H1 (cell line): ENCODE results near the gene HOXD10. TPM values are rescaled to one million over a fixed set of nuclear protein-coding genes. Genes with fewer than 3 reads are reported as not detected.

Source experiments
- CTCF ChIA-PET: fragments of 300-600 bp; sonication (Branson Sonifier 250); formaldehyde crosslinking; loops from one replicate; lab custom pipeline; 2021; ENCODE audit not compliant: partially characterized antibody; lab: Charles Lee
- POLR2A ChIA-PET: fragments of 300-600 bp; sonication (Branson Sonifier 250); formaldehyde crosslinking; loops from one replicate; lab custom pipeline; 2021; ENCODE audit warnings: inconsistent platforms; ENCODE audit not compliant: partially characterized antibody; lab: Charles Lee
- DNase-seq, 2 experiments: peaks; one replicate each; pipeline versions ENCODE4 v3.0.0 to v3.0.0-alpha.2; 2010 to 2022; ENCODE audit warnings: low spot score in 2 of 2, low read depth in 1 of 2, mixed read lengths in 1 of 2
- FAIRE-seq: peaks from 2 replicates; lab custom pipeline; 2011; peaks lifted over from hg19 to GRCh38; lab: Jason Lieb, UNC
- H2AFZ ChIP-seq: 2 replicates; pipeline ENCODE4 v1.8.1; 2012; ENCODE audit warnings: low read length, inconsistent platforms
- H2AK5ac ChIP-seq: 2 replicates; pipeline ENCODE4 v1.6.1; 2013; ENCODE audit warnings: low read depth, low read length
- H2BK120ac ChIP-seq: replicated peaks from 2 replicates; pipeline ENCODE3; 2013; ENCODE audit warnings: low read depth, low read length, inconsistent platforms
- H2BK12ac ChIP-seq: 2 replicates; pipeline ENCODE4 v1.6.1; 2013; ENCODE audit warnings: low read depth, low read length
- H2BK15ac ChIP-seq: 2 replicates; pipeline ENCODE4 v1.6.1; 2013; ENCODE audit warnings: low read length
- H2BK20ac ChIP-seq: 2 replicates; pipeline ENCODE4 v1.6.1; 2013; ENCODE audit warnings: low read length
- H2BK5ac ChIP-seq: 2 replicates; pipeline ENCODE4 v1.6.1; 2013; ENCODE audit warnings: low read depth, low read length
- H3K14ac ChIP-seq: 2 replicates; pipeline ENCODE4 v1.6.1; 2013; ENCODE audit warnings: inconsistent platforms; ENCODE audit not compliant: insufficient read length
- H3K18ac ChIP-seq: 2 replicates; pipeline ENCODE4 v1.6.1; 2013; ENCODE audit warnings: low read length; ENCODE audit errors: extremely low read depth
- H3K23ac ChIP-seq: 2 replicates; pipeline ENCODE4 v1.6.1; 2013; ENCODE audit warnings: inconsistent platforms; ENCODE audit not compliant: insufficient read length
- H3K23me2 ChIP-seq: 2 replicates; pipeline ENCODE4 v1.6.1; 2013; ENCODE audit warnings: low read depth, low read length
- H3K27ac ChIP-seq: 2 replicates; pipeline ENCODE4 v1.6.1; 2011; ENCODE audit warnings: low read depth, low read length, inconsistent platforms
- H3K27me3 ChIP-seq, 4 experiments: replicated peaks in 1 of 4; 1 replicate in 1 of 4; 2 replicates in 3 of 4; pipeline versions ENCODE4 v1.6.1 to v1.8.1; 2011 to 2013; ENCODE audit warnings: low read length in 3 of 4, mild to moderate bottlenecking in 3 of 4, inconsistent platforms in 2 of 4, mixed read lengths in 2 of 4, moderate library complexity in 1 of 4; ENCODE audit not compliant: control insufficient read depth in 3 of 4, insufficient read depth in 3 of 4; ENCODE audit errors: extremely low read depth in 1 of 4
- H3K36me3 ChIP-seq, 4 experiments: 2 replicates each; pipeline versions ENCODE4 v1.6.1 to v1.8.1; 2011 to 2013; ENCODE audit warnings: mild to moderate bottlenecking in 4 of 4, low read length in 3 of 4, moderate library complexity in 2 of 4, control low read depth in 1 of 4, inconsistent platforms in 1 of 4; ENCODE audit not compliant: insufficient read depth in 4 of 4, control insufficient read depth in 2 of 4
- H3K4ac ChIP-seq: replicated peaks from 2 replicates; pipeline ENCODE3; 2013; ENCODE audit warnings: low read length, low read depth, mixed read lengths, inconsistent platforms; ENCODE audit not compliant: insufficient read length
- H3K4me1 ChIP-seq, 4 experiments: replicated peaks in 1 of 4; 1 replicate in 1 of 4; 2 replicates in 3 of 4; pipeline versions ENCODE4 v1.6.1 to v1.8.1; 2011 to 2013; ENCODE audit warnings: low read length in 3 of 4, inconsistent platforms in 2 of 4, mixed read lengths in 1 of 4; ENCODE audit not compliant: insufficient read depth in 4 of 4, control insufficient read depth in 3 of 4
- H3K4me2 ChIP-seq, 2 experiments: 2 replicates each; pipeline versions ENCODE4 v1.6.1 to v1.8.1; 2011 to 2013; ENCODE audit warnings: low read depth in 2 of 2, low read length in 2 of 2, control low read depth in 1 of 2, inconsistent platforms in 1 of 2, mild to moderate bottlenecking in 1 of 2; ENCODE audit not compliant: insufficient read depth in 1 of 2
- H3K4me3 ChIP-seq, 4 experiments: fragments of 200-600, 300-600 bp in 1 of 4; sonication (generic), shearing (Covaris generic), sonication (Bioruptor Twin) in 1 of 4; 2 replicates each; pipeline versions ENCODE4 v1.5.1 to v1.8.1; 2011 to 2016; ENCODE audit warnings: low read length in 4 of 4, low read depth in 3 of 4, control low read depth in 2 of 4, inconsistent platforms in 2 of 4, mild to moderate bottlenecking in 2 of 4, mixed read lengths in 1 of 4, moderate library complexity in 1 of 4; ENCODE audit not compliant: insufficient read depth in 2 of 4; ENCODE audit errors: extremely low read depth in 1 of 4
- H3K56ac ChIP-seq: replicated peaks from 2 replicates; pipeline ENCODE3; 2013; ENCODE audit warnings: low read depth, mild to moderate bottlenecking, mixed read lengths, low read length, inconsistent platforms; ENCODE audit not compliant: insufficient read length
- H3K79me1 ChIP-seq: 2 replicates; pipeline ENCODE4 v1.6.1; 2013; ENCODE audit warnings: low read depth, low read length, control low read depth
- H3K79me2 ChIP-seq, 2 experiments: 2 replicates each; pipeline versions ENCODE4 v1.6.1 to v1.8.1; 2012 to 2013; ENCODE audit warnings: low read length in 2 of 2, mild to moderate bottlenecking in 2 of 2, inconsistent platforms in 1 of 2; ENCODE audit not compliant: insufficient read depth in 2 of 2, control insufficient read depth in 1 of 2
- H3K9ac ChIP-seq, 4 experiments: replicated peaks in 1 of 4; 1 replicate in 1 of 4; 2 replicates in 3 of 4; pipeline versions ENCODE4 v1.6.1 to v1.8.1; 2011 to 2013; ENCODE audit warnings: low read depth in 3 of 4, low read length in 3 of 4, control low read depth in 2 of 4, mild to moderate bottlenecking in 2 of 4, moderate library complexity in 2 of 4, inconsistent platforms in 1 of 4; ENCODE audit errors: extremely low read depth in 1 of 4
- H3K9me3 ChIP-seq, 2 experiments: 2 replicates each; pipeline versions ENCODE4 v1.6.1 to v1.8.1; 2012 to 2013; ENCODE audit warnings: mild to moderate bottlenecking in 2 of 2, moderate library complexity in 2 of 2, control low read depth in 1 of 2, inconsistent platforms in 1 of 2, low read depth in 1 of 2, low read length in 1 of 2, mixed read lengths in 1 of 2; ENCODE audit not compliant: insufficient read depth in 2 of 2
- H4K20me1 ChIP-seq, 2 experiments: replicated peaks in 1 of 2; 2 replicates each; pipeline versions ENCODE3 to v1.8.1; 2011 to 2013; ENCODE audit warnings: inconsistent platforms in 2 of 2, low read length in 2 of 2, mild to moderate bottlenecking in 1 of 2; ENCODE audit not compliant: insufficient read depth in 2 of 2, control insufficient read depth in 1 of 2
- H4K5ac ChIP-seq: 2 replicates; pipeline ENCODE4 v1.6.1; 2013; ENCODE audit warnings: low read length, low read depth, mixed read lengths, inconsistent platforms; ENCODE audit not compliant: insufficient read length
- H4K8ac ChIP-seq: 2 replicates; pipeline ENCODE4 v1.8.0; 2013; ENCODE audit warnings: mild to moderate bottlenecking, moderate library complexity, low read length, inconsistent platforms; ENCODE audit not compliant: insufficient read depth; ENCODE audit errors: extremely low read depth
- H4K91ac ChIP-seq: replicated peaks from 2 replicates; pipeline ENCODE3; 2013; ENCODE audit warnings: low read length, mixed read lengths, inconsistent platforms; ENCODE audit not compliant: insufficient read length
- FOSL1 ChIP-seq: IDR thresholded peaks from 2 replicates; pipeline ENCODE4 v1.6.1; 2011; ENCODE audit warnings: mild to moderate bottlenecking, low read depth, low read length, moderate library complexity; ENCODE audit not compliant: insufficient read depth
- HDAC6 ChIP-seq: IDR thresholded peaks from one replicate; pipeline ENCODE4 v1.7.1; 2012; ENCODE audit warnings: low read depth, mild to moderate bottlenecking, inconsistent platforms, low read length, moderate library complexity
- JUND ChIP-seq: IDR thresholded peaks from 2 replicates; pipeline ENCODE4 v1.6.1; 2011; ENCODE audit warnings: mild to moderate bottlenecking, improper control_type of control experiment, low read length
- PHF8 ChIP-seq: fragments of 200-600 bp; sonication (generic); conservative IDR thresholded peaks from 2 replicates; pipeline ENCODE4 v1.7.1; 2012; ENCODE audit warnings: low read depth, mild to moderate bottlenecking, inconsistent platforms, low read length, moderate library complexity
- POLR2AphosphoS5 ChIP-seq: IDR thresholded peaks from 2 replicates; pipeline ENCODE4 v1.6.1; 2011; ENCODE audit warnings: low read depth, low read length
- RNF2 ChIP-seq: fragments of 200-900, 300-1000 bp; sonication (generic); IDR thresholded peaks from 2 replicates; pipeline ENCODE4 v1.7.1; 2016; ENCODE audit warnings: borderline replicate concordance, low read depth, mild to moderate bottlenecking, antibody characterized with exemption, low read length; ENCODE audit not compliant: poor library complexity, severe bottlenecking; ENCODE audit errors: missing control alignments
- SUZ12 ChIP-seq: fragments of 200-600 bp; sonication (generic); IDR thresholded peaks from 2 replicates; pipeline ENCODE4 v1.6.1; 2012; ENCODE audit warnings: mild to moderate bottlenecking, inconsistent platforms, low read length, moderate library complexity, mixed read lengths
- YY1 ChIP-seq: IDR thresholded peaks from 2 replicates; pipeline ENCODE4 v1.6.1; 2011; ENCODE audit warnings: low read depth, mild to moderate bottlenecking, low read length
- WGBS, 2 experiments: shearing (Covaris generic) in 1 of 2; methylation state at CpG; one replicate each; pipeline versions ENCODE4 v1.1.6 to v1.1.7; 2013 to 2015; ENCODE audit warnings: low lambda C conversion rate in 2 of 2, mixed read lengths in 2 of 2, inconsistent platforms in 1 of 2, low coverage in 1 of 2, missing lambda C conversion rate in 1 of 2; ENCODE audit not compliant: insufficient replicate concordance in 2 of 2, insufficient coverage in 1 of 2, insufficient read length in 1 of 2; ENCODE audit errors: extremely low coverage in 1 of 2, missing lambda C conversion rate in 1 of 2; 5-methylcytosine and 5-hydroxymethylcytosine counted together
- long read RNA-seq, 2 experiments: library from RNA in 1 of 2; library from capped mRNA in 1 of 2; stranded (forward); transcript quantifications; one replicate each; pipeline ENCODE4 v2.0.0, GENCODE V29; 2021; ENCODE audit warnings: inconsistent platforms in 1 of 2
- polyA minus RNA-seq, 3 experiments: library from RNA; depleted of rRNA, polyadenylated mRNA; stranded (reverse); fragments of >200 nt; gene quantifications; 1 replicate in 2 of 3; 2 replicates in 1 of 3; pipeline ENCODE4 v1.2.3, GENCODE V29; 2011
- polyA plus RNA-seq, 7 experiments: library from polyadenylated mRNA; depleted of rRNA in 3 of 7; stranded (reverse) in 5 of 7; unstranded in 2 of 7; fragments of >200 nt in 5 of 7; fragments of 200-250 nt in 2 of 7; gene quantifications; 1 replicate in 5 of 7; 2 replicates in 1 of 7; 4 replicates in 1 of 7; pipeline versions ENCODE4 v1.2.1 to v1.2.3, GENCODE V29; 2011 to 2013; ENCODE audit warnings: missing spikeins in 2 of 7, mixed read lengths in 2 of 7
- total RNA-seq: library from RNA; stranded (reverse); fragmentation: NEBNext Ultra II Directional; extraction: Animal tissue kit (Norgen Biotek cat#: 25700); gene quantifications from 2 replicates; pipeline ENCODE4 v1.2.1, GENCODE V29; 2021

The HOXD10 gene
- total RNA-seq (not detected in 2 replicates), polyA plus RNA-seq (2011; rRNA removed) (not detected in 2 replicates), polyA minus RNA-seq (2011; rRNA and poly(A)+ RNA removed) (not detected in 2 replicates)
- not detected for polyA plus RNA-seq (2011; cell fraction: cytosol; rRNA removed)
- not detected for polyA plus RNA-seq (2011; cell fraction: nucleus; rRNA removed)
- polyA plus RNA-seq (2012, experiment 1 of 2), result not detected in 4 replicates
- polyA plus RNA-seq (2012, experiment 2 of 2), result not detected
- polyA plus RNA-seq (2013, experiment 1 of 2), result not detected
- polyA plus RNA-seq (2013, experiment 2 of 2), result not detected
- polyA minus RNA-seq (2011; cell fraction: cytosol; rRNA and poly(A)+ RNA removed), result not detected
- polyA minus RNA-seq (2011; cell fraction: nucleus; rRNA and poly(A)+ RNA removed), result not detected
- long read RNA-seq, experiment 1, result 0 reads
- long read RNA-seq, experiment 2, result 0 reads

GRCh38 chr2:176115883-176116813 is at the start of gene HOXD10:
TSS of gene HOXD10 (plus strand) at chr2:176116778. CDS start at chr2:176116834, 56 bp downstream.
- Histone ChIP-seq H4K20me1 (peaks cover 21 to 34% of the 10 kb centered on the region in 2 experiments), H4K5ac (no peak within 1 kb of the TSS), H3K23ac (no peak within 1 kb of the TSS), H3K79me1 (no peaks in the 10 kb centered on the region), H3K14ac (no peak within 1 kb of the TSS), H3K79me2 (no peaks in the 10 kb centered on the region), H4K91ac (no peak within 1 kb of the TSS), H2BK12ac (no peak within 1 kb of the TSS), H3K9me3 (peaks cover 0 to 16% of the 10 kb centered on the region in 2 experiments; a peak in 2 of 4 replicates), H3K56ac (no peak within 1 kb of the TSS), H3K27ac (no peak within 1 kb of the TSS), H2BK15ac (no peak within 1 kb of the TSS), H3K36me3 (peaks cover 0 to 13% (median 0%) of the 10 kb centered on the region in 4 experiments; a peak in 1 of 8 replicates), H3K18ac (no peak within 1 kb of the TSS; the same call in 1 of the 2 replicates), H2BK120ac (no peak within 1 kb of the TSS), H3K23me2 (no peaks in the 10 kb centered on the region; the same call in 1 of the 2 replicates), H3K4me3 (peak within 1 kb of the TSS in 3 of 4 experiments; percentile 6 to 44 (median 23); a peak in 3 of 8 replicates), H2AK5ac (no peak within 1 kb of the TSS), H4K8ac (no peak within 1 kb of the TSS; the same call in 1 of the 2 replicates), H2AFZ (no peak within 1 kb of the TSS), H3K4ac (no peak within 1 kb of the TSS), H2BK5ac (no peak within 1 kb of the TSS), H3K4me2 (peak within 1 kb of the TSS; percentile 37 to 60), H3K4me1 (peaks cover 0 to 5% (median under 1%) of the 10 kb centered on the region in 4 experiments; a peak in 4 of 7 replicates), H3K9ac (no peak within 1 kb of the TSS), H2BK20ac (no peak within 1 kb of the TSS), H3K27me3 (peaks cover 92 to 100% (median 99%) of the 10 kb centered on the region in 4 experiments)
- FAIRE-seq (no peak), DNase-seq (peak in 1 of 2 experiments; percentile 82)
- ChIA-PET POLR2A (no interaction called here), CTCF (interaction anchor here (0.8 to 5.1 kb wide), 6 partner anchors 11 to 45 kb away, joined by 3 to 19 read pairs (median 5); no protein-coding TSS in a partner anchor)
- 7% methylated on average over 56 of the region's 66 CpGs; no CpG with 5 or more reads in 1 of the 2 experiments for WGBS, 2 experiments
- no peak for TF ChIP-seq FOSL1
- no peak for TF ChIP-seq PHF8
- no peak for TF ChIP-seq YY1
- TF ChIP-seq HDAC6, result no peak
- peak; percentile 79; the same call in 1 of the 2 replicates for TF ChIP-seq SUZ12
- no peak for TF ChIP-seq POLR2AphosphoS5
- no peak for TF ChIP-seq JUND
- peak; percentile 96 for TF ChIP-seq RNF2
